Stimulated activated CD8-positive, alpha-beta memory T cell treated with anti-CD3 and anti-CD28 coated beads, Interleukin-15, amount 100 ng/mL, for 48 hours (primary cell): Measurements from ENCODE around the gene PKD1L1.

Experiments
- DNase-seq, 2 donors: peaks; one replicate each; pipeline ENCODE4 v3.0.0-alpha.2; 2020; ENCODE audit warnings: low read depth in 2 of 2

The PKD1L1 gene

GRCh38 chr7:47735431-47736345 lies 212.6 kb downstream of the PKD1L1 start:
- DNase-seq = no peak

DNA sequence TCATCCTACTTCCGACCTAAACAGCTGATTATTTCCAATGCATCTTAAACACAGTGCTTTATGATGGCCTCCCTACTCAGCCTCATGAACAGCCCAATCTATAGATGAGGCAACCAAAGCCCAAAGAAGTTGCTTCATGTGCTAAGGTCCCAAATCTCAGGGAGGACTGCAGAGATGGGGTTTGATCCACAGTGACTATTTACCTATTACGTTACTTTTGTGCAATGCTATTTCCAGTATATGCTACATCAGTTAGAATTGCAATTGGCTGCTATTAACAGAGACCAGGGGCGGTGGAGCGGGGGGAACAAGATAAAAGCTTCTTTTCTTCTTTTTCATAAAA lies 213.3 kb downstream of the PKD1L1 start:
- DNase-seq = no peak

GRCh38 chr7:47734287-47734948 lies 213.8 kb downstream of the PKD1L1 start:
- no peak for DNase-seq

GRCh38 chr7:47730142-47730541 lies 218.1 kb downstream of the PKD1L1 start:
- no peak for DNase-seq

DNA sequence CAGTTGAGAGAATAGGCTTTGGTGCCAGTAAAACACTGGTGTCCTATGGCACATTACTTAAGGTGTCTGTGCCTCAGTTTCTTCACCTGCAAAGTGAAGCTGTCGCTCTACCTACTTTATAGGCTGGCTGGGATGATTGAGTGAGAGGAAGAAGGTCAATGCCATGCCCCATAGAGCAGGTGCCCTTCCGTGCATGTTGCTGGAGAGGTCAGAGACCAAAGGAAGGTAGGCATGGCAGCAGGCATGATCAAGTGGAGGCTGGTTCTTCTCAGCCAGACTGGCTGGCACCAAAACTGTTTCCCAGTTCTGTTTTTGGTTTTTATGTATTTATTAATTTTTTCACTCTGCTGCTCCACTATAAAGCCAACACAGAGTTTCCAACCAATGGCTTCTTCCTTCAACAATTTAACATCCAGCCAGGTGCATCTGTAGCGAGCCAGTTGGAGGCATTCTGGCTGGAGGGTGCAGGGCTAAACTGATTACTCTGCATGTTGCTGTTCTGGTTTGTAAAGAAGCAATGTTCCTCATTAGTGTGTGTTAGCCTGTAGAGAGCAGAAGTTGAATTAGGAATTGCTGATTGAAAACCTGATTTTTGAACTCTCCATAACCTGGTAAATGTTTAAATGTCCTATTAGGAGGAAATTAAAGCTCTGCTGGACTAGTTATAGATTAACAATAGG lies 222.1 kb downstream of the PKD1L1 start:
- DNase-seq = no peak

DNA sequence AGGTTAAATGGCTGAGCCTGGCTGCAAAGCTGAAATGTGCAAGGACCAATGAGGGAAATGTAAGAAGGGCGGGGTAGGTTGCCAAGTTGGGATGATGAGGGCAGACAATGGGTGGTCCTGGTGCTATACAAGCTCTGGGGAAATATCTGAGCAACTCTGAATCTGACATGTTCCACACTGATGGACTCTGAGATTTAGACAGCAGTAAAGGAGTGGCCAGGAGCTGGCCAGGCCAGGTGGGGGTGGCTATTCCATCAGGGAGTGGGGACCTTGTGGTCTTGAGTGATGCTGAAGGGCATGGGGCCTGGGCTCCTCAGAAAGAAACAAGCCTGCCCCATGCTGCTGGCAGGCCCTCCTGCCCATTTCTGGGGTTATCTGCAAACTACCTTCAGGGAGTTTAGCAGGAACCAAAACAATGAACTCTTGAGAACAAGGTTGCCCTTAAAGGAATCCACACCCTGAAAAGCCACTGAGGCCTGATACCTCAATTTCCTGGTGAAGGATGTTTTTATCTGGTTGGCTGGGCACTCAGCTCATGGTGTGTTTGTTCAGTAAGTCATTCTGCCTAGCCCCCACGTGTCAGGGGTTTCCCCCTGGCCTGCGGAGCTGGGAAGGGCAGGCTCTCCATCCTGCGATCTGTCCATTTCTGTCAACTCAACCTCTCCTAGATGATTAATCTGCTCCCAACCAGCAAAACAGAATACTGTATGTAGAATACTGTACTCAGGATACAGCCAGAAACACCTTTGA lies 223.1 kb downstream of the PKD1L1 start:
- DNase-seq = no peak
